HAP-1 (cell line): ENCODE data around the gene SATL1.
"Not testable (repeated sequence)": the region's sequence is repeated elsewhere in the genome, so short reads cannot be mapped to it uniquely, and the experiment has no call there.

Source experiments
- DNase-seq, 2 experiments: peaks; one replicate each; pipeline ENCODE4 v3.0.0-alpha.2; 2016 to 2020; ENCODE audit warnings: low spot score in 2 of 2
- H3K27me3 ChIP-seq: fragments of 250-450 bp; sonication (Bioruptor Pico); 2 replicates; pipeline ENCODE4 v1.5.1; 2020; ENCODE audit warnings: low read depth, mild to moderate bottlenecking, moderate library complexity
- H3K36me3 ChIP-seq: fragments of 250-450 bp; sonication (Bioruptor Pico); replicated peaks from 2 replicates; pipeline ENCODE4 v1.5.1; 2020; ENCODE audit warnings: mild to moderate bottlenecking
- H3K4me1 ChIP-seq: fragments of 250-450 bp; sonication (Bioruptor Pico); 2 replicates; pipeline ENCODE4 v1.5.1; 2020; ENCODE audit warnings: mild to moderate bottlenecking
- H3K4me3 ChIP-seq: fragments of 250-450 bp; sonication (Bioruptor Pico); 2 replicates; pipeline ENCODE4 v1.5.1; 2020; ENCODE audit warnings: mild to moderate bottlenecking, moderate library complexity
- H3K9me3 ChIP-seq: fragments of 250-450 bp; sonication (Bioruptor Pico); 2 replicates; pipeline ENCODE4 v1.5.1; 2020; ENCODE audit warnings: mild to moderate bottlenecking, moderate library complexity
- in situ Hi-C: fragments of 300-500 bp; cut with MboI; formaldehyde crosslinking; loops from 3 replicates; pipeline ENCODE4 v1.14.3; 2020; ENCODE audit warnings: low sequenced_read_pairs, inconsistent platforms, mixed read lengths

The SATL1 gene, protein sequence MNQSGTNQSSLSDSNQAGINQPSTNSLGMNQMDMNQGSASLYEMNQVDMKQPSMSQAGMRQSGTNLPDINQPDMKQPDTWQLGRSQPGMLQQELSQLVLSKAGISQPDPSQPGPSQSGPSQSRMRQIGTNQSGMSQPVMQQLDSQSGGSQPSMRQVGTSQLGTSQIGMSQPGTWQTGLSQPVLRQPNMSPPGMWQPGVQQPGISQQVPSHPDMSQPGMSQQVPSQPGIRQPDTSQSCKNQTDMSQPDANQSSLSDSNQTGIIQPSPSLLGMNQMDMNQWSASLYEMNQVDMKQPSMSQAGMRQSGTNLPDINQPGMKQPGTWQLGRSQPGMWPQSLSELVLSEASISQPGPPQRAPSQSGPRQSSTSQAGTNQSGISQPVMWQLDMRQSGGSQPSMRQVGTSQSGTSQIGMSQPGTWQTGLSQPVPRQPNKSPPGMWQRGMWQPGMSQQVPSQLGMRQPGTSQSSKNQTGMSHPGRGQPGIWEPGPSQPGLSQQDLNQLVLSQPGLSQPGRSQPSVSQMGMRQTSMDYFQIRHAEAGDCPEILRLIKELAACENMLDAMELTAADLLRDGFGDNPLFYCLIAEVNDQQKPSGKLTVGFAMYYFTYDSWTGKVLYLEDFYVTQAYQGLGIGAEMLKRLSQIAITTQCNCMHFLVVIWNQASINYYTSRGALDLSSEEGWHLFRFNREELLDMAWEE

DNA sequence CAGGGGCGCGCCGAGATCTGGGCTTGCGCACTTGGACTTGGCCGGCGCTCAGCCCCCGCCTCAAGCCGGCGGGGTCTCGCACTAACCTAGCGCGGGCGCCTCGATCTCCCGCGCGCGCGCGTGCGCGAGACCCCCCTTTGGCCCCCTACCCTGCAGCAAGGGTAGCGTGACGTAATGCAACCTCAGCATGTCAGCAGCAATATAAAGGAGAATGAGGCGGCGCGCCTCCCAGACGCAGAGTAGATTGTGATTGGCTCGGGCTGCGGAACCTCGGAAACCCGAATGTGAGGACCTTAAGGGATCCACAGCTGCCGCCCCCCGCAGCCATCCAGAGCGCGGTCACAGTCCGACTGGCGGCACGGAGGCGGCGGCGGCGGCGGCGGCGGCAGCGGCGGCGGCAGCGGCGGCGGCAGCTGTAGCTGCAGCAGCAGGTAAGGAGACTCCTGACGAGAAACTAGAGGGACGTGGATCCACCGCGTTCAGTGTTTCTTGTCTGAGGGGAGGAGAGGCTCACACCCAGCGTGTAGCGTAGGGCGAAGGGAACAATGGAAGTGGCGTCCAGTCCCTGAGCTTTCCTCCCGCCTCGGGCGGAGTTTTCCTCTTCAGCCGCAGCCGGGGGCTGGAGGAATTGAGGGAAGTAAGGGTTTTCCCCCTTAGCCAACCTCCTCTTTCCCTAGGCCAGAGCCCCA, at the start of gene SATL1, which contains the start of gene ZNF711:
Gene SATL1, minus strand, starts transcription at position 19 of the 689 bp plus-strand sequence. CDS start 134,811 bp downstream, outside the sequence.
Gene ZNF711, plus strand, starts transcription at position 231 of the 689 bp plus-strand sequence. CDS start 3,582 bp downstream, outside the sequence.
- Histone ChIP-seq H3K36me3 (peaks cover 5% of the 10 kb centered on the region), H3K4me1 (peaks cover 22% of the 10 kb centered on the region), H3K4me3 (peak within 1 kb of the TSS; percentile 77), H3K9me3 (no peaks in the 10 kb centered on the region), H3K27me3 (no peaks in the 10 kb centered on the region)
- DNase-seq, result peak; percentile 90 to 92
- in situ Hi-C loops, result no loop called here

DNA sequence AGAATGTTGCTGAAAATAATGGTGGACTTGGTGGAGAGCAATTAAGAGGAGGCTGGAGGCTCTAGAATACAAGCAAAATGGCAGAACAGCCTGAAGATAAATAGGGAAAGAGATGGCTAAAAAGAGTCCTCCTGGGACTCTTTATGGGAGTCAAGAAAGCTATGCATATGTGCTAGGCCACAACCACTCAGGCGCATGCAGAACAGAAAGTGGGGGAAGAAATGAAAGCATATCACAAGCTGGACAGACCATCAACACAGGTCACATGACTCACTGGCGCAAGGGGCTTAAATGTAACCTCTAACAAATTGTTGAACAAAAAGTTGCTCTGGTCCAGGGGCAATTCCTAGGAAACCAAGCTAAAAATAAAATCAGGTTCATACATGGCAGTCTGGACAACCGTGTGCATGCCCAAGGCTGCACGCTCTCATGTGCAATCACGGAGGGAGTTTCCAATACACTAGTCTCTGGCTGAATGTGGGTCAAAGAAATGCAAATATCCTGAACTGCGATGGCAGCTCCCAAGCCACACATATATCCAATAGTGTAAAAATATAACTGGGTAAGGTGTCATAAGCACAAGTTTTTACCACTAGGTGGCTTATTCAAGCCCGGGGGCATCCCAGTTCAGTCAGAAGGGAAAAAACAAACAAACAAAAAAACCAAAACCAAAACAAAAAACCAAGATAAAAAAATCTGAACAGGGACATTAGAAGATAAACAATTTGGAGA, 45.6 kb upstream of the SATL1 start:
- H3K4me1 ChIP-seq, result no peaks in the 10 kb centered on the region; the same call in 1 of the 2 replicates
- H3K4me3 ChIP-seq, result no peak overlapping the region
- H3K9me3 ChIP-seq, result no peaks in the 10 kb centered on the region; the same call in 1 of the 2 replicates
- peak; percentile 20 to 24 for DNase-seq
- in situ Hi-C loops, result no loop called here
- H3K36me3 ChIP-seq, result no peaks in the 10 kb centered on the region
- H3K27me3 ChIP-seq, result no peaks in the 10 kb centered on the region

DNA sequence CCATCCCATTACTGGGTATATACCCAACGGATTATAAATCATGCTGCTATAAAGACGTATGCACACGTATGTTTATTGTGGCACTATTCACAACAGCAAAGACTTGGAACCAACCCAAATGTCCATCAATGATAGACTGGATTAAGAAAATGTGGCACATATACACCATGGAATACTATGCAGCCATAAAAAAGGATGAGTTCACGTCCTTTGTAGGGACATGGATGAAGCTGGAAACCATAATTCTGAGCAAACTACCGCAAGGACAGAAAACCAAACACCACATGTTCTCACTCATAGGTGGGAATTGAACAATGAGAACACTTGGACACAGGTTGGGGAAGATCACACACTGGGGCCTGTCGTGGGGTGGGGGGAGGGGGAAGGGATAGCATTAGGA, 41.7 kb upstream of the SATL1 start:
- H3K4me1 ChIP-seq, H3K27me3 ChIP-seq, H3K4me3 ChIP-seq, in situ Hi-C loops, H3K36me3 ChIP-seq, H3K9me3 ChIP-seq, DNase-seq: not testable (repeated sequence)

DNA sequence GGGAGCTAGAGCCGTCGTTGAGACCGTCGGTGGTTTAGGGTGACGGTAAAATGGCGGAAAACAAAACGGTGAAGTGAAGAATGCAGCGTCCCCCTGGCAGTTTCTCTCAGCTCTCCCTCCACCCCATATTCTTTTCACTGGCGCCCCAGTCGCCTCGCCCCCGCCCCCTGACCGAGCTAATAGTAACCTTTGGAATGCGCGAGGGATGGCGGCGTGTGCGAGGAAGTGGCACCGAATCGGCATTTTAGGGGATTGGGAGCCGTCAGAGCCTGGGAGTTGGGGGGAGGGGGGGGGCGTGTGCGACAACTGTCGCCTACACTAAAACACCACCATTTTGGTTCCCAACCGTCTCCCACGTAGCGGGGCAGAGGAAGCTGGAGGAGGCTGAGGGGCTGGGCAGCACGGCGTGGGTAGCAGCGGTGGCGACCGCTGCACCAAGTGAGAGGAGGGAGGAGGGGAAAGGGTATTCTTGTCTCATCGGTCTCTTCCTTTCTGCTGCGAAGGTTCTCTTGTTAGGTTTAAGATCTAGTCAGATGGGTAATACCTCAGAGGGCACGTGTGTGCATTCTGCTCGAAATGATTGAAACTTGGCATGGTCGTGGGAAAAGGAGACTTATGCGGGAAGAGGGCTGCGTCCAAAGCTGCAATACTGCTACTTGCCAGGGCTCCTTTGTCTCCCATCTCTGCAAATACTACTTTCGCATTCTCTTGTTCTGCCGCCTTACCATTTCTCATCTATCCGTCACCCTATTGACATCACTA, 1.1 kb upstream of the SATL1 start:
- Histone ChIP-seq H3K36me3 (peaks cover 6% of the 10 kb centered on the region), H3K4me3 (peak overlapping the region; percentile 77), H3K4me1 (peaks cover 20% of the 10 kb centered on the region), H3K27me3 (no peaks in the 10 kb centered on the region), H3K9me3 (no peaks in the 10 kb centered on the region)
- in situ Hi-C loops, result no loop called here
- peak; percentile 41 to 58 for DNase-seq

DNA sequence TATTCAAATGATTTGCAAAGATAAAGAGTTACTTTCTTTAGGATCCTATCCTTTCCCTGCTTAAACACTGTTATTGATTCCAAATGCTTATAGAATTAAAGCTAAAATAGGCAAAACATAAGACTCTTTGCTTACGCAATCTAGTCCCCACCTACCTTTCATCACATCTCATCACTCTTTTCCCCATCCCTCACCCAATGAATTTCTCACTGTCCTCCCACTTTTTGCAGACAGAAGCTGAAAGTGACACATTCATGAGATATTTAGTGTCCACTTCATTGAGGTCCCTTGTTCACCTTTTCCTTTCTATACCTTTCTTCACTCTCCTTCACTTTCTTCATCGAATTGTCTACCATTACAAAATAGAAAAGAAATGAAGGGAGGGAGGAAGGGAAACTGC, 424 bp downstream of the SATL1 start:
- no peaks in the 10 kb centered on the region for H3K27me3 ChIP-seq
- peak overlapping the region; percentile 77 for H3K4me3 ChIP-seq

DNA sequence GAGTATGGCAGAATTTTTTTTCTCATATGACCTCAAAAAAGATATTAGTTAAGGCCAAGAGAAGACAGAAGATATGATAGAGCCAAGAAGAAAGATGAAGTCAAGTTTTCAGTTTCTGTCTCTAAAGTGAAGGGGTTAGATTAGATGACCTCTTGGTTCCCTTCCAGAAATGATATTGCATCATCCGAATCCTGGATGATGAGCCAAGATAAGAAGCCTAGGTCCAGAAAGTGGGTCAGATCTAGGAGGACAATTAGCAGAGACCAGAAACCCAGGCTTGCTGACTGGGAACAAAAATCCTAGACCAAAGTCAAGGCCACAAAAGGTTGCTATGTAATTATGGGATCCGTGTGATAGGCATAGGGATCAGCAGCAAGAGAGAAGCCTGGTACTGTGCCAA, 20.2 kb downstream of the SATL1 start:
- H3K36me3 ChIP-seq, result no peaks in the 10 kb centered on the region
- no peaks in the 10 kb centered on the region for H3K27me3 ChIP-seq
- H3K4me1 ChIP-seq, result no peaks in the 10 kb centered on the region
- no peak for DNase-seq
- H3K4me3 ChIP-seq, result no peak overlapping the region
- H3K9me3 ChIP-seq, result no peaks in the 10 kb centered on the region
- in situ Hi-C loops, result no loop called here

More for the DNA sequence above, 424 bp downstream of the SATL1 start:
- H3K36me3 ChIP-seq, result no peaks in the 10 kb centered on the region
- H3K9me3 ChIP-seq, result no peaks in the 10 kb centered on the region
- DNase-seq, result no peak
- in situ Hi-C loops, result no loop called here
- peaks cover 22% of the 10 kb centered on the region for H3K4me1 ChIP-seq

DNA sequence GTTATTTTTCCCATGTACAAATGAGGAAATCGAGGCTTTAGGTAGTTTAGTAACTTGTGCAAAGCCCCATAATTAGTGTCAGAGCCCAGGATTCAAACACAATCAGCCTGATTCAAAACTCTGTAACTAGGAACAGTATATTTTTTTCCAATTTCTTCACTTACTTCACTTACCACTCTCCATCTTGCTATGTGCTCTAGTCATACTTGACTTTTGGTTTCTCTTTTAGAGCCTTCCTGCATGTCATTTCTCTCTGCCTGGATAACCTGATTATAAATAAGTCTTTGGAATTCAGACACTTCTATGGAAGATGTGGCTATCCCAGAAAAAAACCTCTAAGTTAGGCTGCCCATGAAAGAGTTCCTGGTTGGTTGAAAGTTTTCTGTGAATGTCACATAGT, 22.2 kb downstream of the SATL1 start:
- Histone ChIP-seq H3K4me1 (no peaks in the 10 kb centered on the region), H3K4me3 (no peak overlapping the region), H3K9me3 (no peaks in the 10 kb centered on the region), H3K36me3 (no peaks in the 10 kb centered on the region), H3K27me3 (no peaks in the 10 kb centered on the region)
- DNase-seq, result no peak
- in situ Hi-C loops, result no loop called here

DNA sequence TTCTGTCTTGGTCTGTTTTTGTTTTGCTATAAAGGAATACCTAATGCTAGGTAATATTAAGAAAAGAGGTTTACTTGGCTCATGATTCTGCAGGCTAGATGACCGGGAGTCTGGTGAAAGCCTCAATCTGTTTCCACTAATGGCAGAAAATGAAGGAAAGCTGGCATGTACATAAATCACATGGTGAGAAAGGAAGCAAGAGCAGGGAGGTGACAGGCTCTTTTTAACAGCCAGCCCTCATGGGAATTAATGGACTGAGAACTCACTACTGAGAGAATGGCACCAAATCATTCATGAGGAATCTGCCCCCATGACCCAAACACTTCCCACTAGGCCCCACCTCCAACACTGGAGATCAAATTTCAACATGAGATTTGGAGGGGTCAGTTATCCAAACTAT, 27.6 kb downstream of the SATL1 start:
- in situ Hi-C loops, result no loop called here
- no peaks in the 10 kb centered on the region for H3K27me3 ChIP-seq
- H3K9me3 ChIP-seq, result no peaks in the 10 kb centered on the region
- H3K4me3 ChIP-seq, result no peak overlapping the region
- DNase-seq, result no peak
- no peaks in the 10 kb centered on the region for H3K36me3 ChIP-seq
- no peaks in the 10 kb centered on the region for H3K4me1 ChIP-seq

DNA sequence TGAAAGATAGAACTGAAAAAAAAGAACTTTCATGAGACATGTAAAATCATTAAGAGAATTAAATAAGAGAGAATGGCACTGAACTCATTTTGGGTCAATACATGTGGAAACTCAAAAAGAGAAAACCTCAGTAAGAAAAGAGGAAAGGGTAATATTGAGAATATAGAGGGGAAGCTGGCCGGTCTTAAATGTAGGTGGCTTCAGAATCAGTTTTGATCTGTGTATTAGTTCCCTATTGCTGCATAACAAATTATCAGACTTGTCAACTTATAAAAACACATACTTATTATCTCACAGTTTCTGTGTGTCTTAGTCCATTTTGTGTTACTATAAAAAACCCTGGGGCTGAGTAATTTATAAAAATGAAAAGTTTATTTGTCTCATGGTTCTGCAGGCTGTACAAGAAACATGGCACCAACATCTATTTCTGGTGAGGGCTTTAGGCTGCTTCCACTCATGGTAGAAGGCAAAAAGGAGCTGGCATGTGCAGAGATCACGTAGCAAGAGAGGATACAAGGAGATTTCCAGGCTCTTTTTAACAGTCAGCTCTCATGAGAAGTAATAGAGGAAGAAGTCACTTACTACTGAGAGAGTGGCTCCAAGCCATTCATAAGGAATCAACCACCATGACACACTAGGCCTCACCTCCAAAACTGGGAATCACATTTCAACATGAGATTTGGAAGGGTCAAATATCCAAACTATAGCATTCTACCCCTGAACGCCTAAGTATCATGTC, 29.6 kb downstream of the SATL1 start:
- Histone ChIP-seq H3K36me3 (no peaks in the 10 kb centered on the region), H3K4me3 (no peak overlapping the region), H3K4me1 (no peaks in the 10 kb centered on the region), H3K9me3 (no peaks in the 10 kb centered on the region), H3K27me3 (no peaks in the 10 kb centered on the region)
- no peak for DNase-seq
- in situ Hi-C loops, result no loop called here

DNA sequence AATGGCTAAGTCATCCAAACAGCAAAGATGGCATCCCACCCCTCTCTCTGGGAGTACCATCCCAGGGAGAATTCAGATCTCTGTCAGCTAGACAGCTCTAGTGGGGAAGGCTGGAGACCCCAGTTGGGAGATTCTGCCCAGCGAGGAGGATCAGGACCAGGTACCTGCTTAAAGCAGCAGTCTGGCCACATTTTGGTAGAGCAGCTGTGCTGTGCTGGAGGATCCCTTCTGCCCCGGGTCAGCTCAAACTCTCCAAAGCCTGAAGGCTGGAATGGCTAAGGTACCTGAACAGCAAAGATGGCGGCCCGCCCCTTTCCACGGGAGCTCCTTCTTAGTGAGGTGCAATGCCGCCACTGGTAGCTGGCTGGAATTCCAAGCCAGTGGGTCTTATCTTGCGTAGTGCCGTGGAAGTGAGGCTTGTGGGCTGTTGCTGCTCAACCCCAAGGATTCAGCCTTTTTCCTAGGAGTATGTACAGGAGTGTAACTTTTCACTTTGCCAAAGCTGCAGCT, 40.1 kb downstream of the SATL1 start:
- H3K4me3 ChIP-seq, result no peak overlapping the region
- H3K9me3 ChIP-seq, result no peaks in the 10 kb centered on the region
- no peaks in the 10 kb centered on the region for H3K4me1 ChIP-seq
- in situ Hi-C loops, result no loop called here
- H3K27me3 ChIP-seq, result no peaks in the 10 kb centered on the region
- no peak for DNase-seq
- H3K36me3 ChIP-seq, result no peaks in the 10 kb centered on the region

DNA sequence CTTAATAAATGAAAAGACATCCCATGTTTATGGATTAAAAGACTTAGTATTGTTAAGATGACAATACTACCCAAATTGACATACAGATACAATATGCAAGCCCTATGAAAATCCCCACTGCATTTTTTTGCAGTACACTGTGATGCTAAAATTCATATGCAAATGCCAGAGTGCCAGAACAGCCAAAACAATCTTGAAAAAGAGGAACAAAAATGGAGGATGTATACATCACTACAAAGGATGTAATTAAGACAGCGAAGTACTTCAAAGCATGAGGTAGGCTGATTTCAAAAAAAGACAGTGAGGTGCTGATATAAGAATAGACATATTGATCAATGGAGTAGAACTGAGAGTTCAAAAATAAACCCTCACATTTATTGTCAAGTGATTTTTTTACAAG, 47.3 kb downstream of the SATL1 start:
- peak in 1 of 2 experiments; percentile 46 for DNase-seq
- Histone ChIP-seq H3K9me3 (no peaks in the 10 kb centered on the region), H3K4me3 (no peak overlapping the region), H3K36me3 (no peaks in the 10 kb centered on the region), H3K4me1 (peaks cover 5% of the 10 kb centered on the region), H3K27me3 (no peaks in the 10 kb centered on the region)
- in situ Hi-C loops, result no loop called here

DNA sequence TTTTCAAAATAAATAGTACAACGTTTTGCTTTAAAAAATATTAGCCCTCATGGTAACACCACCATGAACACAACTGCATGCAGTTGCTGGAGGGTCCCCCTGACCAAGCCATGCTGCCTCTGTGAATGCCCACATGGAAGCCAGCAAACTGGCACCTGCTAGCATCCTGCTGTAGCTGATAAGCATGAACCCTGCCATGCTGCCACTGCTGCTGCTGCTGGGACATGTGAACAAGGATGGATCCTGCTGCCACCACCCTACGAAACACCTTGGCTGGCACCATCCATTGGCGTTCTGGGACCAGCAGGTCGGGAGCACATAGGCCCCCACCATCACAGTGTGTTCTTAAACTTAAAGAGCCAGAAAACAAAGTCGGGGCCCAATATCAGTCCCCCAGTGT, 83.9 kb downstream of the SATL1 start:
- DNase-seq, result no peak
- Histone ChIP-seq H3K27me3 (no peaks in the 10 kb centered on the region), H3K4me1 (no peaks in the 10 kb centered on the region), H3K36me3 (no peaks in the 10 kb centered on the region), H3K9me3 (no peaks in the 10 kb centered on the region), H3K4me3 (no peak overlapping the region)
- in situ Hi-C loops, result no loop called here
